Left lung (tissue), 10 donors: Measurements from ENCODE around the gene RNF167. TPM values are rescaled to one million over a fixed set of nuclear protein-coding genes. Genes with fewer than 3 reads are reported as not detected.
"Not testable (repeated sequence)": the region's sequence is repeated elsewhere in the genome, so short reads cannot be mapped to it uniquely, and the experiment has no call there.

ENCODE experiments used
- ATAC-seq: fragments of 200-7000 bp; cut with Tn5 transposase; one replicate; pipeline ENCODE4 v1.9.1; 2020; ENCODE audit warnings: moderate library complexity
- DNase-seq, 4 donors: peaks; one replicate each; pipeline ENCODE4 v3.0.0-alpha.2; 2013 to 2020
- H3K27ac ChIP-seq, 2 donors: fragments of 200-600 bp; sonication (generic) in 1 of 2; one replicate each; pipeline versions ENCODE4 v1.5.0 to v1.8.0; 2020 to 2021
- H3K27me3 ChIP-seq, 2 donors: fragments of 200-600 bp; sonication (generic) in 1 of 2; one replicate each; pipeline versions ENCODE4 v1.5.0 to v1.8.0; 2020 to 2021
- H3K36me3 ChIP-seq, 2 donors: fragments of 200-600 bp; sonication (generic) in 1 of 2; one replicate each; pipeline versions ENCODE4 v1.5.0 to v1.8.0; 2020 to 2021
- H3K4me1 ChIP-seq, 2 donors: fragments of 200-600 bp; one replicate each; pipeline ENCODE4 v1.8.0; 2021
- H3K4me3 ChIP-seq, 2 donors: fragments of 200-600 bp; sonication (generic) in 1 of 2; one replicate each; pipeline versions ENCODE4 v1.5.0 to v1.8.0; 2020 to 2021; ENCODE audit warnings: mild to moderate bottlenecking in 1 of 2
- H3K9me3 ChIP-seq, 2 donors: fragments of 200-600 bp; sonication (generic) in 1 of 2; one replicate each; pipeline versions ENCODE4 v1.5.0 to v1.8.0; 2020 to 2021
- intact Hi-C, 2 donors: fragments of 100-400 bp; cut with DNase I; formaldehyde crosslinking; loops; one replicate each; pipeline versions ENCODE4 v1.11.2 to v1.14.2; 2022
- polyA plus RNA-seq, 6 donors: library from polyadenylated mRNA; unstranded; fragments of 120-200 nt; gene quantifications; one replicate each; pipeline ENCODE4 v1.2.1, GENCODE V29; 2013; ENCODE audit not compliant: insufficient read length in 6 of 6
- total RNA-seq, 2 donors: library from RNA; stranded (reverse); fragmentation: NEBNext Ultra II Directional; extraction: Animal tissue kit (Norgen Biotek cat#: 25700); gene quantifications; one replicate each; pipeline ENCODE4 v1.2.1, GENCODE V29; 2021
- TF ChIP-seq, protein P1 (sequence below), 2 donors: fragments of 200-600 bp; sonication (generic) in 1 of 2; IDR thresholded peaks; one replicate each; pipeline versions ENCODE4 v1.5.0 to v1.8.0; 2021; ENCODE audit warnings: antibody characterized with exemption in 2 of 2
- donor health status: DM: no; HTN: yes; CAD: no.
- donor health status: DM: no; HTN: no; CAD: no.

The RNF167 gene
- total and polyA plus RNA-seq, 8 donors, result 101 to 126 (median 117) TPM

DNA sequence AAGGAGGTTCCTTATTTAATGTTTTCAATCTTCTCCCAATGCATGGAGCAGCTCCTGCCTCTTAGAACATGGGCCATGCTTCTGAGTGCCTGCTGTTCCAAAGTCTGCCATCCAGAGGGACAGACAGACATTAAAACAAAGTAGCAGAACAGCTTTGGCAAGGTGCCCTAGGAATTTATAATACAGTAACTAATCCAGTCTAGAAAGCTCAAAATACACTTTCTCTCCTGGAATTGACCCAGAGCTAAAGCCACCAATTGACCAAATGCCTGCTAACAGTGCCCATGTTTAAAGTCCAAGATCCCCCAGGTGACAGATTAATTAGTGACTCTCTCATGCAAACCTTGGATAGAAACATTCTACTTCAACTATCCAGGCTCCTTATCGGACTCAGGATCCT is 26.1 kb upstream of the RNF167 start:
- TF ChIP-seq, protein P1, sequence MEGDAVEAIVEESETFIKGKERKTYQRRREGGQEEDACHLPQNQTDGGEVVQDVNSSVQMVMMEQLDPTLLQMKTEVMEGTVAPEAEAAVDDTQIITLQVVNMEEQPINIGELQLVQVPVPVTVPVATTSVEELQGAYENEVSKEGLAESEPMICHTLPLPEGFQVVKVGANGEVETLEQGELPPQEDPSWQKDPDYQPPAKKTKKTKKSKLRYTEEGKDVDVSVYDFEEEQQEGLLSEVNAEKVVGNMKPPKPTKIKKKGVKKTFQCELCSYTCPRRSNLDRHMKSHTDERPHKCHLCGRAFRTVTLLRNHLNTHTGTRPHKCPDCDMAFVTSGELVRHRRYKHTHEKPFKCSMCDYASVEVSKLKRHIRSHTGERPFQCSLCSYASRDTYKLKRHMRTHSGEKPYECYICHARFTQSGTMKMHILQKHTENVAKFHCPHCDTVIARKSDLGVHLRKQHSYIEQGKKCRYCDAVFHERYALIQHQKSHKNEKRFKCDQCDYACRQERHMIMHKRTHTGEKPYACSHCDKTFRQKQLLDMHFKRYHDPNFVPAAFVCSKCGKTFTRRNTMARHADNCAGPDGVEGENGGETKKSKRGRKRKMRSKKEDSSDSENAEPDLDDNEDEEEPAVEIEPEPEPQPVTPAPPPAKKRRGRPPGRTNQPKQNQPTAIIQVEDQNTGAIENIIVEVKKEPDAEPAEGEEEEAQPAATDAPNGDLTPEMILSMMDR (IDR thresholded peaks at IDR 0.05), result no peak
- H3K4me1 ChIP-seq, result peaks cover 0 to 9% of the 10 kb centered on the region in 2 donors
- ATAC-seq (no peak), DNase-seq (no peak)
- H3K27ac ChIP-seq, result no peak overlapping the region
- H3K36me3 ChIP-seq, result no peaks in the 10 kb centered on the region
- no peaks in the 10 kb centered on the region for H3K27me3 ChIP-seq
- H3K4me3 ChIP-seq, result no peak overlapping the region
- intact Hi-C loops, result no loop called here
- no peaks in the 10 kb centered on the region for H3K9me3 ChIP-seq

DNA sequence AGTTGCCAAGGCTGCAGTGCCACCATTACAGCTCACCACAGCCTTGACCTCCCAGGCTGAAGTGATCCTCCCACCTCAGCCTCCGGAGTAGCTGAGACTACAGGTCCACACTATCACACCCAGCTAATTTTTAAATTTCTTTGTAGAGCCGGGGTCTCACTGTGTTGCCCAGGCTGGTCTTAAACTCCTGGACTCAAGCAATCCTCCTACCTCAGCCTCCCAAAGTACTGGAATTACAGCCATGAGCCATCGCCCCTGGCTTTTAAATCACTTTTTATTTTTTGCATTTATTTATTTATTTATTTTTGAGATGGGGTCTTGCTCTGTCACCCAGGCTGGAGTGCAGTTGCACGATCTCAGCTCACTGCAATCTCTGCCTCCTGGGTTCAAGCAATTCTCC is 25.5 kb upstream of the RNF167 start:
- H3K27me3 ChIP-seq, ATAC-seq, H3K27ac ChIP-seq, H3K4me3 ChIP-seq, H3K36me3 ChIP-seq, H3K9me3 ChIP-seq, intact Hi-C loops, H3K4me1 ChIP-seq: not testable (repeated sequence)
- peak in 1 of 4 donors; percentile 1 for DNase-seq

DNA sequence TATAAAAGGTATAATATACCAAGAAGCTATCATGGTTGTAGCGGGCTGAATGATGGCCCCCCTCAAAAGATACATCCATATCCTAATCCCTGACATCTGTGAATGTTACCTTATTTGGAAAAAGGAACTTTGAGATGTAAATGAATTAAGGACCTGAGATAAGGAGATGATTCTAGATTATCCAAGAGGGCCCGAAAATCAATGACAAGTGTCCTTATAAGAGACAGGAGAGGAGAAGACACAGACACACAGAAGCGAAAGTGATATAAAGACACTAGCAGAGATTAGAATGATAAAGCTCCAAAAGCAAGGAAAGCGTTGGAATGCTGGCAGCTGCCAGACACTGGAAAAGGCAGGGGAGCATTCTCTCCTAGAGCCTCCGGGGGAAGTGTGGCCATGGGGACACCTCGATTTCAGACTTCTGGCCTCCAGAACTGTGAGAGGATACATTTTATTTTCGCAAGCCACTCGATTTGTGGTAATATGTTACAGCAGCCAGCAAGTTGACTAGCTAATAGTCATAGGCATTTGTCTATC is 20.5 kb upstream of the RNF167 start:
- intact Hi-C loops, result no loop called here

DNA sequence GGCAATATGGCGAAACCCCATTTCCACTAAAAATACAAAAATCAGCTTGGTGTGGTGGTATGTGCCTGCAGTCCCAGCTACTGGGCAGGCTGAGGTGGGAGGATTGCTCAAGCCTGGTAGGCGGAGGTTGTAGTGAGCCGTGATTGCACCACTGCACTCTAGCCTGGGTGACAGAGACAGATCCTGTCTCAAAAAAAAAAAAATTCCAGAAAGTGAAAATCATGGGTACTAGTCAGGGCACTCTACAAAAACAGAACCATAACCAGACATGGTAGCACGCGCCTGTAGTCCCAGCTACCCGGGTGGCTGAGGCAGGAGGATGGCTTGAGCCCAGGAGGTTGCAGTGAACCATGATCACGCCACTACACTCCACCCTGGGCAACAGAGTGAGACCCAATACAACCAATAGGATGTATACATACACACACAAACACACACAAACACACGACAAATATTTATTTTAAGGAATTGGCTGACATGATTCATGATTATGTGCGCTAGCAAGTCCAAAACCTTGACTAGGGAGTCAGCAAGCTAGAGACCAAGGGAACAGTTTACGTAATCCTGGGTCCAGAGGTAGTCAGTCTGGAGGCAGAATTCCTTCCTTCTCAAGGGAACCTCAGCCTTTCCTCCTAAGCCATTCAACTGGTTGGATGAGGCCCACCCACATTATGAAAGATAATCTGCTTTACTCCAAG is 19.6 kb upstream of the RNF167 start:
- TF ChIP-seq, protein P1 (IDR thresholded peaks at IDR 0.05), result no peak
- DNase-seq (peak in 1 of 4 donors; percentile 72), ATAC-seq (peak; percentile 46)
- Histone ChIP-seq H3K36me3 (no peaks in the 10 kb centered on the region), H3K9me3 (no peaks in the 10 kb centered on the region), H3K4me3 (no peak overlapping the region), H3K27ac (peak overlapping the region in 1 of 2 donors; percentile 15), H3K27me3 (no peaks in the 10 kb centered on the region), H3K4me1 (peaks cover 0 to 18% of the 10 kb centered on the region in 2 donors)
- intact Hi-C loops, result no loop called here

More for the DNA sequence above, 20.5 kb upstream of the RNF167 start:
- DNase-seq, result peak in 1 of 4 donors; percentile 8
- H3K36me3 ChIP-seq, result no peaks in the 10 kb centered on the region
- no peaks in the 10 kb centered on the region for H3K9me3 ChIP-seq
- H3K4me3 ChIP-seq, result no peak overlapping the region
- ATAC-seq, result no peak
- TF ChIP-seq, protein P1 (IDR thresholded peaks at IDR 0.05), result no peak
- H3K4me1 ChIP-seq, result peaks cover 0 to 18% of the 10 kb centered on the region in 2 donors
- no peaks in the 10 kb centered on the region for H3K27me3 ChIP-seq
- H3K27ac ChIP-seq, result peak overlapping the region in 1 of 2 donors; percentile 15

DNA sequence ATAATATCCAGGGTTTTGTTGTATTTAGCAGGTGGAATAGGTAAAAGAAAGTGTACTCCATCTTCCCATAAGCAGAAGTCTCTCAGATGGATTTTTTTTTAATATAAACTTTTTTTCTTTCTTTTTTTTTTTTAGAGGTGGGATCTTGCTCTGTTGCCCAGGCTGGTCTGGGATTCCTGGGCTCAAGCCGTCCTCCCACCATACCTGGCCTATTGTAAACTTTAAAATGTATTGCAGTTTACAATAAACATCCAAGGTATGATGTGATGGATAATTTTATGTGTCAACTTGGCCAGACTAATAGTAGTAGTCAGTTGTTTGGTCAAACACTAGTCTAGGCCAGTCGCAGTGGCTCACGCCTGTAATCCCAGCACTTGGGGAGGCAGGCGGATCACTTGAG is 18.7 kb upstream of the RNF167 start:
- Histone ChIP-seq H3K9me3 (no peaks in the 10 kb centered on the region), H3K27ac (no peak overlapping the region), H3K27me3 (no peaks in the 10 kb centered on the region), H3K4me1 (peaks cover 0 to 18% of the 10 kb centered on the region in 2 donors), H3K36me3 (no peaks in the 10 kb centered on the region), H3K4me3 (no peak overlapping the region)
- intact Hi-C loops, result no loop called here
- ATAC-seq (no peak), DNase-seq (no peak)
- TF ChIP-seq, protein P1 (IDR thresholded peaks at IDR 0.05), result no peak

DNA sequence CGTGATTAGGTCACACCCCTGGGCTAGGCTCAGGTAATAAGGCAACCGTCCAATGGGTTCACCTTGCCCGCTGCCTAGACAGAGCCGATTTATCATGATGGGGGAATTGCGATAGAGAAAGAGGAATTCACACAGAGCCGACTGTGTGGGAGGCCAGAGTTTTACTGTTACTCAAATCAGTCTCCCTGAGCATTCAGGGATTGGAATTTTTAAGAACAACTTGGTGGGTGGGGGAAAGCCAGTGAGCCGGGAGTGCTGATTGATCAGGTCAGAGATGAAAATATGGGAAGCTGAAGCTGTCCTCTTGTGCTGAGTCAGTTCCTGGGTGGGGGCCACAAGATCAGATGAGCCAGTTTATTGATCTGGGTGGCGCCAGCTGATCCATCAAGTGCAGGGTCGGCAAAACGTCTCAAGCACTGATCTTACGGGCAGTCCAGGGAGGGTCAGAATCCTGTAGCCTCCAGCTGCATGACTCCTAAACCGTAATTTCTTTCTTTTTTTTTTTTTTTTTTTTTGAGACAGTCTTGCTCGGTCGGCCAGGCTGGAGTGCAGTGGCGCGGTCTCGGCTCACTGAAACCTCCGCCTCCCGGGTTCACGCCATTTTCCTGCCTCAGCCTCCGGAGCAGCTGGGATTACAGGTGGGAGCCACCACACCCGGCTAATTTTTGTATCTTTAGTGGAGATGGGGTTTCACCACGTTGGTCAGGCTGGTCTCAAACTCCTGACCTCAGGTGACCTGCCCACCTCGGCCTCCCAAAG is 13.3 kb upstream of the RNF167 start:
- H3K9me3 ChIP-seq, H3K4me1 ChIP-seq, ATAC-seq, H3K4me3 ChIP-seq, H3K27ac ChIP-seq, H3K36me3 ChIP-seq, H3K27me3 ChIP-seq, intact Hi-C loops: not testable (repeated sequence)
- peak in 1 of 4 donors; percentile 53 for DNase-seq
